ENCODE data around the gene ING5.

Gene ING5

GRCh38 chr2:241673797-241674725, 27.8 kb upstream of the ING5 start:
- H3K27ac ChIP-seq: no peak overlapping the region
- TF ChIP-seq, protein P1, sequence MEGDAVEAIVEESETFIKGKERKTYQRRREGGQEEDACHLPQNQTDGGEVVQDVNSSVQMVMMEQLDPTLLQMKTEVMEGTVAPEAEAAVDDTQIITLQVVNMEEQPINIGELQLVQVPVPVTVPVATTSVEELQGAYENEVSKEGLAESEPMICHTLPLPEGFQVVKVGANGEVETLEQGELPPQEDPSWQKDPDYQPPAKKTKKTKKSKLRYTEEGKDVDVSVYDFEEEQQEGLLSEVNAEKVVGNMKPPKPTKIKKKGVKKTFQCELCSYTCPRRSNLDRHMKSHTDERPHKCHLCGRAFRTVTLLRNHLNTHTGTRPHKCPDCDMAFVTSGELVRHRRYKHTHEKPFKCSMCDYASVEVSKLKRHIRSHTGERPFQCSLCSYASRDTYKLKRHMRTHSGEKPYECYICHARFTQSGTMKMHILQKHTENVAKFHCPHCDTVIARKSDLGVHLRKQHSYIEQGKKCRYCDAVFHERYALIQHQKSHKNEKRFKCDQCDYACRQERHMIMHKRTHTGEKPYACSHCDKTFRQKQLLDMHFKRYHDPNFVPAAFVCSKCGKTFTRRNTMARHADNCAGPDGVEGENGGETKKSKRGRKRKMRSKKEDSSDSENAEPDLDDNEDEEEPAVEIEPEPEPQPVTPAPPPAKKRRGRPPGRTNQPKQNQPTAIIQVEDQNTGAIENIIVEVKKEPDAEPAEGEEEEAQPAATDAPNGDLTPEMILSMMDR (IDR thresholded peaks at IDR 0.05): no peak
- no peak overlapping the region for H3K4me3 ChIP-seq (ENCODE audit: low read depth in 1 of 2, low read length in 1 of 2)
- no peaks in the 10 kb centered on the region for H3K9me3 ChIP-seq
- no peaks in the 10 kb centered on the region for H3K27me3 ChIP-seq
- H3K4me1 ChIP-seq (ENCODE audit: control insufficient read depth in 1 of 2, insufficient read depth in 1 of 2, low read depth in 1 of 2, low read length in 1 of 2): no peaks in the 10 kb centered on the region
- peaks cover 97% of the 10 kb centered on the region for H3K36me3 ChIP-seq

DNA sequence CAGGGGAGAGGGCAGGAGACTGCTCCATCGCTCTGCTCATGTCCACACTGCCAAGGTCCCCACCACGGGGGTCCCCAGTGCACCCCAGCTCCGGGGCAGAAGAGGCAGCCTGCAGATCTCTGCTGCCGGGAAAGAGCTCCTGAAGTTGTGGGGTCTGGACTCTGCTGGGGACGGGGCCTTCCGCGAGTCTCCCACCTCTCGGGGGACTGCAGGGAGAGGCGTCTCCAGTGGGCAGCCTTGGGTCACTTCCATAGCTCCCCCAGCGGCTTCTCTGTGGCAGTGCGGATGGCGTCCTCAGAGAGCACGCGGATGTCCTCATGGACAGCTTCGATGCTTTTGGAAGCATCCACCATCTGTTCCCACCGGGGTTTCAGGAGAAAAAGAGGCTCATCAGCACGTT, 26.0 kb upstream of the ING5 start:
- H3K4me1 ChIP-seq (ENCODE audit: control insufficient read depth in 1 of 2, insufficient read depth in 1 of 2, low read depth in 1 of 2, low read length in 1 of 2): no peaks in the 10 kb centered on the region
- TF ChIP-seq, protein P1 (IDR thresholded peaks at IDR 0.05): no peak
- H3K27ac ChIP-seq: no peak overlapping the region
- peaks cover 95% of the 10 kb centered on the region for H3K36me3 ChIP-seq
- H3K9me3 ChIP-seq: no peaks in the 10 kb centered on the region
- no peak overlapping the region for H3K4me3 ChIP-seq (ENCODE audit: low read depth in 1 of 2, low read length in 1 of 2)
- H3K27me3 ChIP-seq: no peaks in the 10 kb centered on the region

DNA sequence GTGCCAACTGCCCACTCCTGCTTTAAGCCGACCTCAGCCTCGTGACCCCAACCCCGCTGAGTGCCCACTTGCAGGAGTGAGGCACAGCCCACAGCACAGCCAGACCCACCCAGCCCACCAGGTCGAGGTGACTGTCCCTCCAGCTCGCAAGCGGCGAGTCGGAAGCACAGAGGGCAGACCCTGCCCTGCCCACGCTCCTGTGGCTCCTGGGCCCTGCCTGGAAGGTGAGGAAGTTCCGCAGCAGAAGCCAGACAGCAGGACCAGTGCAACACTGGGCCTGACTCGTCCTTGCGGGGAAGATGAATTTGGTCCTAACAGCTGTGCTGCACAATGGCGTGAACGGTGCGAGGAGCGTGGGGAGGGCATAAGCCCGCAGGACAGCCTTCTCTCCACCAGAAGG, 25.2 kb upstream of the ING5 start:
- Histone ChIP-seq H3K9me3 (no peaks in the 10 kb centered on the region), H3K27me3 (no peaks in the 10 kb centered on the region), H3K36me3 (peaks cover 92% of the 10 kb centered on the region), H3K4me1 (ENCODE audit: control insufficient read depth in 1 of 2, insufficient read depth in 1 of 2, low read depth in 1 of 2, low read length in 1 of 2) (no peaks in the 10 kb centered on the region), H3K27ac (no peak overlapping the region), H3K4me3 (ENCODE audit: low read depth in 1 of 2, low read length in 1 of 2) (no peak overlapping the region)
- TF ChIP-seq, protein P1 (IDR thresholded peaks at IDR 0.05): no peak

DNA sequence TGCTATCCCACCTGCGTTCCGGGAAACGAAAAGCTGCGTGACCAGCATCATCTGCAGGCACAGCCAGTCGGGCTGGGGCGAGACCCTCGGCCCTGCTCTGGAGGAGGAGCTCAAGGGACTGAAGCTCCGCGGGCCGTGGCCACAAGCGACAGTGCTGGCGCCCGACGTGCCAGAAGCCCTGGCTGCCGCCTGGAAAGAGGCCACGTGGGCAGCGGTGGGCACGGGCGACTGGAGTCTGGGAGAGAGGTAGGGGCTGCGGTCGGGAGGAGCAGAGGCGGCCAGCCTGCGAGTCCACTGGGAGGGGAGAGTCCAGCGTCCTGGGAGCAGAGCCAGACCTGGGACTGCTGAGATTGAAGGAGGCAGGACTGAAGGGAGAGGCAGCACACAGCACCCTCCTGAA, 24.4 kb upstream of the ING5 start:
- Histone ChIP-seq H3K4me1 (ENCODE audit: control insufficient read depth in 1 of 2, insufficient read depth in 1 of 2, low read depth in 1 of 2, low read length in 1 of 2) (no peaks in the 10 kb centered on the region), H3K36me3 (peaks cover 85% of the 10 kb centered on the region), H3K27ac (no peak overlapping the region), H3K4me3 (ENCODE audit: low read depth in 1 of 2, low read length in 1 of 2) (no peak overlapping the region), H3K9me3 (no peaks in the 10 kb centered on the region), H3K27me3 (no peaks in the 10 kb centered on the region)
- TF ChIP-seq, protein P1 (IDR thresholded peaks at IDR 0.05): no peak

DNA sequence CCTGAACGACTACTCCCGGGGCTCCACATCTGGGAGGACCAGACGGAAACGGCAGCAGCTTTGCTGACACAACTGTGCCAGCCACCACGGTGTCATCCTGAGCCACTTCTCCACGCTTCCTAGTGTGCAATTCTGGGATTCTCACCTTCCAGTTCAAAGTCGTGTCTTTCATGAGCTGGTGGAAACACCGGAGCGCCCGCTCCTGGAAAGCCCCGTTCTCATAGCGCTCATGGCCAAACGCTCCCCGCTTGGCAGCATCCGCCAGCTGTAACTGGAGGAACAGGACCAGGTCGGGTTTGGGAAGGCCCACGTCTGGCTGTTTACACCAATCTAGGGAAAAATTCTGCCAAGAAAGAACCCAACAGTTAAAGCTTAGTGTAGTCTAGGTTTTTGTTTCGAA, 23.5 kb upstream of the ING5 start:
- H3K4me3 ChIP-seq (ENCODE audit: low read depth in 1 of 2, low read length in 1 of 2): no peak overlapping the region
- no peaks in the 10 kb centered on the region for H3K27me3 ChIP-seq
- H3K9me3 ChIP-seq: no peaks in the 10 kb centered on the region
- H3K4me1 ChIP-seq (ENCODE audit: control insufficient read depth in 1 of 2, insufficient read depth in 1 of 2, low read depth in 1 of 2, low read length in 1 of 2): no peaks in the 10 kb centered on the region
- no peak overlapping the region for H3K27ac ChIP-seq
- H3K36me3 ChIP-seq: peaks cover 75% of the 10 kb centered on the region
- TF ChIP-seq, protein P1 (IDR thresholded peaks at IDR 0.05): no peak

Measured in neutrophil (primary cell).